HepG2 (cell line): ENCODE data around the gene DTNB. TPM values are rescaled to one million over a fixed set of nuclear protein-coding genes. Genes with fewer than 3 reads are reported as not detected.
A peak's percentile ranks its signal among the peaks of the same experiment; 100 is the strongest.

Source experiments
- ARID2 ChIP-seq: sonication (generic); formaldehyde crosslinking; IDR thresholded peaks from 2 replicates; pipeline ENCODE4 v1.8.1; 2022; ENCODE audit warnings: mild to moderate bottlenecking, missing genetic modification reagents, borderline replicate concordance
- BCLAF1 ChIP-seq: fragments of 450-650 bp; IDR thresholded peaks from 2 replicates; pipeline ENCODE4 v1.6.1; 2017; ENCODE audit warnings: mild to moderate bottlenecking
- CCDC6 ChIP-seq: sonication (generic); formaldehyde crosslinking; IDR thresholded peaks from 2 replicates; pipeline ENCODE4 v1.8.1; 2022; ENCODE audit warnings: mild to moderate bottlenecking, missing genetic modification reagents, moderate library complexity
- GLMP ChIP-seq: sonication (generic); formaldehyde crosslinking; IDR thresholded peaks from 2 replicates; pipeline ENCODE4 v1.9.0; 2021; ENCODE audit warnings: missing genetic modification reagents, mild to moderate bottlenecking, borderline replicate concordance
- IRF2 ChIP-seq: IDR thresholded peaks from 2 replicates; pipeline ENCODE4 v1.6.1; 2018; ENCODE audit warnings: missing genetic modification reagents, missing compliant biosample characterization
- KDM1A ChIP-seq: IDR thresholded peaks from 2 replicates; pipeline ENCODE4 v1.6.1; 2016; ENCODE audit warnings: missing compliant biosample characterization
- KLF12 ChIP-seq: sonication (generic); formaldehyde crosslinking; IDR thresholded peaks from 2 replicates; pipeline ENCODE4 v1.4.0; 2020; ENCODE audit warnings: missing genetic modification reagents, borderline replicate concordance
- KMT2B ChIP-seq: IDR thresholded peaks from 2 replicates; pipeline ENCODE4 v1.6.1; 2016; ENCODE audit warnings: missing genetic modification reagents, missing compliant biosample characterization
- MAFF ChIP-seq: IDR thresholded peaks from 2 replicates; pipeline ENCODE4 v1.6.1; 2011; ENCODE audit warnings: low read depth, low read length, improper control_type of control experiment
- NFE2 ChIP-seq: sonication (generic); formaldehyde crosslinking; IDR thresholded peaks from 2 replicates; pipeline ENCODE4 v1.4.0; 2020; ENCODE audit warnings: missing genetic modification reagents
- POGK ChIP-seq: sonication (generic); formaldehyde crosslinking; conservative IDR thresholded peaks from 2 replicates; pipeline ENCODE4 v1.8.0; 2022; ENCODE audit warnings: mild to moderate bottlenecking, moderate library complexity, missing genetic modification reagents
- TBX2 ChIP-seq: sonication (generic); formaldehyde crosslinking; IDR thresholded peaks from 2 replicates; pipeline ENCODE4 v1.5.0; 2020; ENCODE audit warnings: missing genetic modification reagents, mild to moderate bottlenecking, borderline replicate concordance
- TOE1 ChIP-seq: sonication (generic); formaldehyde crosslinking; IDR thresholded peaks from 2 replicates; pipeline ENCODE4 v1.4.0; 2020; ENCODE audit warnings: mild to moderate bottlenecking, missing genetic modification reagents
- ZBED4 ChIP-seq: sonication (generic); formaldehyde crosslinking; IDR thresholded peaks from 2 replicates; pipeline ENCODE4 v1.4.0; 2020; ENCODE audit warnings: missing genetic modification reagents, borderline replicate concordance
- ZKSCAN1 ChIP-seq: fragments of 150-350 bp; IDR thresholded peaks from 2 replicates; pipeline ENCODE4 v1.6.1; 2014; ENCODE audit warnings: low read length
- ZNF121 ChIP-seq: sonication (generic); formaldehyde crosslinking; IDR thresholded peaks from 2 replicates; pipeline ENCODE4 v1.5.0; 2020; ENCODE audit warnings: mild to moderate bottlenecking, missing genetic modification reagents
- ZNF138 ChIP-seq: sonication (generic); formaldehyde crosslinking; IDR thresholded peaks from 2 replicates; pipeline ENCODE4 v1.5.0; 2020; ENCODE audit warnings: mild to moderate bottlenecking, low read depth, missing genetic modification reagents
- ZNF251 ChIP-seq: sonication (generic); formaldehyde crosslinking; IDR thresholded peaks from 2 replicates; pipeline ENCODE4 v1.9.0; 2021; ENCODE audit warnings: mild to moderate bottlenecking, missing genetic modification reagents
- ZNF766 ChIP-seq: sonication (generic); formaldehyde crosslinking; IDR thresholded peaks from 2 replicates; pipeline ENCODE4 v1.5.0; 2020; ENCODE audit warnings: missing genetic modification reagents, borderline replicate concordance
- ZNF788 ChIP-seq: sonication (generic); formaldehyde crosslinking; IDR thresholded peaks from 2 replicates; pipeline ENCODE4 v1.5.0; 2020; ENCODE audit warnings: mild to moderate bottlenecking, missing genetic modification reagents, borderline replicate concordance
- ZNF792 ChIP-seq: IDR thresholded peaks from 2 replicates; pipeline ENCODE4 v1.6.1; 2016
- polyA plus RNA-seq, 8 experiments: library from polyadenylated mRNA; depleted of rRNA in 3 of 8; stranded (reverse) in 7 of 8; unstranded in 1 of 8; fragments of >200 nt; fragmentation: Illumina TruSeq in 4 of 8; extraction: Trizol in 4 of 8; gene quantifications; 2 replicates each; pipeline versions ENCODE4 v1.2.1 to v1.2.3, GENCODE V29; 2011 to 2016; ENCODE audit warnings: low read depth in 4 of 8, missing spikeins in 1 of 8, mixed read lengths in 1 of 8; ENCODE audit not compliant: insufficient read depth in 1 of 8
- total RNA-seq, 5 experiments: library from RNA; depleted of rRNA; stranded (reverse); fragments of >200 nt; fragmentation: Illumina TruSeq; extraction: Trizol; gene quantifications; 2 replicates each; pipeline ENCODE4 v1.2.3, GENCODE V29; 2016; ENCODE audit warnings: low read depth in 1 of 5

Gene DTNB
- total and polyA plus RNA-seq, 2 of the 13 experiments (the other 11 are each of a cell fraction or from before 2014, with no cell fraction given) = 14.4 to 23.9 TPM

GRCh38 chr2:25673300-25674076, at the start of gene DTNB (continued):
- TF ChIP-seq GLMP (CRISPR knock-in tag) = no peak
- no peak; the same call in 1 of the 2 replicates for TF ChIP-seq ZBED4 (CRISPR knock-in tag)
- no peak for TF ChIP-seq BCLAF1
- peak; percentile 64 for TF ChIP-seq ZNF792 (CRISPR knock-in tag)
- TF ChIP-seq KLF12 = no peak; the same call in 1 of the 2 replicates
- TF ChIP-seq POGK (CRISPR knock-in tag) = peak; percentile 34; the same call in 1 of the 2 replicates
- no peak for TF ChIP-seq ZKSCAN1
- no peak; the same call in 1 of the 2 replicates for TF ChIP-seq TBX2 (CRISPR knock-in tag)
- no peak for TF ChIP-seq ARID2 (CRISPR knock-in tag)
- no peak for TF ChIP-seq NFE2 (CRISPR knock-in tag)
- no peak for TF ChIP-seq TOE1
- peak; percentile 73; the same call in 1 of the 2 replicates for TF ChIP-seq CCDC6 (CRISPR knock-in tag)
- no peak for TF ChIP-seq KDM1A (CRISPR knock-in tag)
- no peak for TF ChIP-seq KMT2B (CRISPR knock-in tag)
- no peak for TF ChIP-seq MAFF
- peak; percentile 9; the same call in 1 of the 2 replicates for TF ChIP-seq ZNF121 (CRISPR knock-in tag)
- TF ChIP-seq ZNF251 (CRISPR knock-in tag) = no peak
- TF ChIP-seq ZNF138 = peak; percentile 61
- no peak for TF ChIP-seq ZNF766
- TF ChIP-seq ZNF788 (CRISPR knock-in tag) = peak; percentile 13
- TF ChIP-seq IRF2 (CRISPR knock-in tag) = no peak
